IMR-90 (cell line): ENCODE data around the gene IGLL5. TPM values are rescaled to one million over a fixed set of nuclear protein-coding genes. Genes with fewer than 3 reads are reported as not detected.

Experiments
- ATAC-seq: fragments of 200-7000 bp; cut with Tn5 transposase; 2 replicates; pipeline ENCODE4 v1.9.1; 2020; ENCODE audit warnings: low read depth, mild to moderate bottlenecking, moderate library complexity
- BruUV-seq: library from RNA; stranded (reverse); fragments of 400-500 nt; replicated peaks from 2 replicates; lab custom pipeline; 2021; lab: Mats Ljungman, UMichigan
- CTCF ChIA-PET: fragments of 300-600 bp; formaldehyde crosslinking; extraction: SDS; loops from one replicate; lab custom pipeline; 2021; ENCODE audit warnings: antibody characterized with exemption; lab: Yijun Ruan, JAX
- POLR2A ChIA-PET: fragments of 300-600 bp; sonication (Branson Sonifier 250); formaldehyde crosslinking; loops from one replicate; lab custom pipeline; 2022; ENCODE audit warnings: antibody characterized with exemption; ENCODE audit not compliant: unreplicated experiment; lab: Charles Lee
- DNase-seq: peaks from one replicate; pipeline ENCODE4 v3.0.0; 2013
- H2AFZ ChIP-seq: replicated peaks from 2 replicates; pipeline ENCODE3; 2013; ENCODE audit warnings: low read length, mild to moderate bottlenecking; ENCODE audit not compliant: poor library complexity
- H2AK5ac ChIP-seq: 2 replicates; pipeline ENCODE4 v1.6.1; 2013; ENCODE audit warnings: low read depth, low read length, inconsistent platforms
- H2AK9ac ChIP-seq: replicated peaks from 2 replicates; pipeline ENCODE3; 2013; ENCODE audit warnings: mild to moderate bottlenecking, low read depth, low read length, moderate library complexity; ENCODE audit not compliant: poor library complexity
- H2BK120ac ChIP-seq: 2 replicates; pipeline ENCODE4 v1.6.1; 2013; ENCODE audit warnings: low read depth, low read length, inconsistent platforms
- H2BK15ac ChIP-seq: 3 replicates; pipeline ENCODE4 v1.6.1; 2013; ENCODE audit warnings: low read depth, low read length, inconsistent platforms
- H2BK20ac ChIP-seq: 2 replicates; pipeline ENCODE4 v1.6.1; 2013; ENCODE audit warnings: low read depth, mild to moderate bottlenecking, inconsistent platforms, low read length, moderate library complexity
- H2BK5ac ChIP-seq: 2 replicates; pipeline ENCODE4 v1.6.1; 2013; ENCODE audit warnings: mild to moderate bottlenecking, low read depth, low read length, inconsistent platforms; ENCODE audit not compliant: poor library complexity, severe bottlenecking
- H3K14ac ChIP-seq: replicated peaks from 2 replicates; pipeline ENCODE4 v1.6.1; 2013; ENCODE audit warnings: low read depth, low read length, inconsistent platforms
- H3K18ac ChIP-seq: 2 replicates; pipeline ENCODE4 v1.6.1; 2013; ENCODE audit warnings: low read depth, low read length, control low read depth
- H3K23ac ChIP-seq: 2 replicates; pipeline ENCODE4 v1.6.1; 2013; ENCODE audit warnings: low read depth, low read length, inconsistent platforms
- H3K27ac ChIP-seq: 2 replicates; pipeline ENCODE4 v1.5.1; 2013; ENCODE audit warnings: mild to moderate bottlenecking, control low read depth, low read length; ENCODE audit not compliant: insufficient read depth
- H3K27me3 ChIP-seq: 2 replicates; pipeline ENCODE4 v1.6.1; 2013; ENCODE audit warnings: low read length; ENCODE audit not compliant: control insufficient read depth, insufficient read depth
- H3K36me3 ChIP-seq: 2 replicates; pipeline ENCODE4 v1.6.1; 2013; ENCODE audit warnings: low read length, mixed read lengths; ENCODE audit not compliant: control insufficient read depth, insufficient read depth
- H3K4ac ChIP-seq: 2 replicates; pipeline ENCODE4 v1.6.1; 2013; ENCODE audit warnings: low read depth, low read length, inconsistent platforms
- H3K4me1 ChIP-seq: 2 replicates; pipeline ENCODE4 v1.6.1; 2013; ENCODE audit warnings: low read length, mixed read lengths; ENCODE audit not compliant: control insufficient read depth, insufficient read depth
- H3K4me2 ChIP-seq: 2 replicates; pipeline ENCODE4 v1.6.1; 2013; ENCODE audit warnings: low read depth, mild to moderate bottlenecking, control low read depth, low read length, moderate library complexity
- H3K4me3 ChIP-seq: 2 replicates; pipeline ENCODE4 v1.5.1; 2013; ENCODE audit warnings: low read depth, mild to moderate bottlenecking, control low read depth, low read length, moderate library complexity; ENCODE audit not compliant: insufficient read depth
- H3K56ac ChIP-seq: 2 replicates; pipeline ENCODE4 v1.6.1; 2013; ENCODE audit warnings: low read length, inconsistent platforms; ENCODE audit not compliant: insufficient read depth; ENCODE audit errors: extremely low read depth
- H3K79me1 ChIP-seq, 2 experiments: 2 replicates each; pipeline ENCODE4 v1.6.1; 2013; ENCODE audit warnings: low read length in 2 of 2, inconsistent platforms in 1 of 2, low read depth in 1 of 2
- H3K9ac ChIP-seq: 2 replicates; pipeline ENCODE4 v1.6.1; 2013; ENCODE audit warnings: low read depth, low read length, control low read depth
- H3K9me1 ChIP-seq: 2 replicates; pipeline ENCODE4 v1.6.1; 2013; ENCODE audit warnings: low read length, inconsistent platforms; ENCODE audit not compliant: insufficient read depth
- H3K9me3 ChIP-seq: 2 replicates; pipeline ENCODE4 v1.6.1; 2013; ENCODE audit warnings: low read length; ENCODE audit not compliant: control insufficient read depth, insufficient read depth
- H4K20me1 ChIP-seq: 2 replicates; pipeline ENCODE4 v1.6.1; 2013; ENCODE audit warnings: low read length, inconsistent platforms; ENCODE audit not compliant: insufficient read depth
- H4K5ac ChIP-seq: 2 replicates; pipeline ENCODE4 v1.6.1; 2013; ENCODE audit warnings: mild to moderate bottlenecking, low read depth, low read length, control low read depth
- H4K8ac ChIP-seq, 2 experiments: 2 replicates each; pipeline ENCODE4 v1.6.1; 2013; ENCODE audit warnings: low read depth in 2 of 2, low read length in 2 of 2, control low read depth in 1 of 2, inconsistent platforms in 1 of 2
- H4K91ac ChIP-seq: 2 replicates; pipeline ENCODE4 v1.6.1; 2013; ENCODE audit warnings: low read depth, low read length, inconsistent platforms; ENCODE audit not compliant: insufficient read depth
- FOS ChIP-seq: fragments of 150-350 bp; IDR thresholded peaks from 2 replicates; pipeline ENCODE4 v1.6.1; 2016; ENCODE audit warnings: low read depth, low read length
- MAFK ChIP-seq: IDR thresholded peaks from 2 replicates; pipeline ENCODE4 v1.6.1; 2012; ENCODE audit warnings: low read depth, low read length, improper control_type of control experiment
- SMC3 ChIP-seq: fragments of 150-350 bp; IDR thresholded peaks from 2 replicates; pipeline ENCODE4 v1.6.1; 2016; ENCODE audit warnings: low read depth, mild to moderate bottlenecking, antibody characterized with exemption, low read length, moderate library complexity
- WGBS, 2 experiments: methylation state at CpG; one replicate each; pipeline versions ENCODE4 v1.1.5 to v1.1.7; 2013; ENCODE audit warnings: missing lambda C conversion rate in 2 of 2; ENCODE audit not compliant: insufficient read length in 1 of 2; ENCODE audit errors: extremely low coverage in 2 of 2; 5-methylcytosine and 5-hydroxymethylcytosine counted together
- dilution Hi-C: fragments of 300-500 bp; cut with HindIII; formaldehyde crosslinking; loops from one replicate; pipeline ENCODE4 v1.14.3; 2018; ENCODE audit warnings: low sequenced_read_pairs; ENCODE audit not compliant: unreplicated experiment
- in situ Hi-C: fragments of 300-500 bp; cut with MboI; formaldehyde crosslinking; loops from 3 replicates; pipeline ENCODE4 v1.14.3; 2019; ENCODE audit warnings: low sequenced_read_pairs, inconsistent platforms, mixed read lengths
- intact Hi-C: fragments of 100-400 bp; cut with micrococcal nuclease; formaldehyde crosslinking; loops from 2 replicates; pipeline ENCODE4 v1.10.0; 2022
- polyA plus RNA-seq, 3 experiments: library from polyadenylated mRNA; depleted of rRNA; stranded (reverse); fragments of >200 nt; gene quantifications; 2 replicates each; pipeline ENCODE4 v1.2.3, GENCODE V29; 2012; ENCODE audit warnings: low replicate concordance in 1 of 3
- total RNA-seq: library from RNA; depleted of rRNA; stranded (reverse); fragments of >200 nt; gene quantifications from 2 replicates; pipeline ENCODE4 v1.2.3, GENCODE V29; 2012

Gene IGLL5
- total and polyA plus RNA-seq, 2 of the 4 experiments (the other 2 are of a cell fraction): not detected

DNA sequence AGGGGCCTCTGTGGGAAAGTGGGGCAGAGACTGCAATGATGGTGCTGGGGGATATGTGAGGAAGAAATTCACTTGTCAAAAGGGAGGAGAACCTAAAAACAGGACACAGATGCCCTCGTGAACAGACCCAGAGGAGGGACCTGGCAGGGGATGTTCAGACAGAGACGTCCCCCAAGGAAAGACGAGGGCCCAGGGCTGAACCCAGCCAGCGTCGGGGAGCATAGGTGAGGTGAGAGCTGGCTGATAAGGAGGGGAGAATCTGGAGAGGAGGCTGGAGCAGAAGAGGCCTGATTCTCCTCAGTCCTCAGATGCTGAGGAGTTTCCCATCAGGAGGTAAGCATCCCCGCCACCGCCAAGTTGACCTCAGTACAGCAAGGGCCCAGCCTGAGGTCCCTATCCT, 31.4 kb downstream of the IGLL5 start:
- Histone ChIP-seq H2BK5ac (no peak overlapping the region), H4K20me1 (no peaks in the 10 kb centered on the region), H4K8ac (no peak overlapping the region), H2BK15ac (no peak overlapping the region), H3K27ac (no peak overlapping the region), H3K4ac (no peak overlapping the region), H2BK20ac (no peak overlapping the region), H2BK120ac (no peak overlapping the region), H2AFZ (no peak overlapping the region), H4K91ac (no peak overlapping the region), H4K5ac (no peak overlapping the region), H3K4me3 (no peak overlapping the region), H3K27me3 (peaks cover 12% of the 10 kb centered on the region), H2AK5ac (no peak overlapping the region), H3K18ac (no peak overlapping the region), H3K23ac (no peak overlapping the region), H3K4me1 (no peaks in the 10 kb centered on the region), H2AK9ac (no peak overlapping the region), H3K9ac (no peak overlapping the region), H3K9me3 (no peaks in the 10 kb centered on the region), H3K56ac (no peak overlapping the region), H3K9me1 (no peaks in the 10 kb centered on the region), H3K79me1 (no peaks in the 10 kb centered on the region), H3K36me3 (no peaks in the 10 kb centered on the region), H3K4me2 (no peak overlapping the region), H3K14ac (no peak overlapping the region)
- ATAC-seq (no peak), DNase-seq (no peak)
- TF ChIP-seq FOS: no peak
- no peak for TF ChIP-seq MAFK
- TF ChIP-seq SMC3: no peak
- POLR2A ChIA-PET: no interaction called here
- dilution Hi-C loops (no loop called here), intact Hi-C loops (no loop called here), in situ Hi-C loops (no loop called here)
- CTCF ChIA-PET: no interaction called here
- BruUV-seq: no TSS peak
- WGBS, 2 experiments: 29% methylated on average over 1 of the region's 7 CpGs; no CpG with 5 or more reads in 1 of the 2 experiments
